HAP-1 (cell line): ENCODE data around the gene RIIAD1.

Experiments
- DNase-seq, 2 experiments: peaks; one replicate each; pipeline ENCODE4 v3.0.0-alpha.2; 2016 to 2020; ENCODE audit warnings: low spot score in 2 of 2
- H3K27me3 ChIP-seq: fragments of 250-450 bp; sonication (Bioruptor Pico); 2 replicates; pipeline ENCODE4 v1.5.1; 2020; ENCODE audit warnings: low read depth, mild to moderate bottlenecking, moderate library complexity
- H3K36me3 ChIP-seq: fragments of 250-450 bp; sonication (Bioruptor Pico); replicated peaks from 2 replicates; pipeline ENCODE4 v1.5.1; 2020; ENCODE audit warnings: mild to moderate bottlenecking
- H3K4me1 ChIP-seq: fragments of 250-450 bp; sonication (Bioruptor Pico); 2 replicates; pipeline ENCODE4 v1.5.1; 2020; ENCODE audit warnings: mild to moderate bottlenecking
- H3K4me3 ChIP-seq: fragments of 250-450 bp; sonication (Bioruptor Pico); 2 replicates; pipeline ENCODE4 v1.5.1; 2020; ENCODE audit warnings: mild to moderate bottlenecking, moderate library complexity
- H3K9me3 ChIP-seq: fragments of 250-450 bp; sonication (Bioruptor Pico); 2 replicates; pipeline ENCODE4 v1.5.1; 2020; ENCODE audit warnings: mild to moderate bottlenecking, moderate library complexity
- in situ Hi-C: fragments of 300-500 bp; cut with MboI; formaldehyde crosslinking; loops from 3 replicates; pipeline ENCODE4 v1.14.3; 2020; ENCODE audit warnings: low sequenced_read_pairs, inconsistent platforms, mixed read lengths

The RIIAD1 gene

GRCh38 chr1:151704246-151704645 is 17.1 kb upstream of the RIIAD1 start:
- Histone ChIP-seq H3K36me3 (peaks cover 7% of the 10 kb centered on the region; the same call in 1 of the 2 replicates), H3K4me3 (no peak overlapping the region), H3K4me1 (no peaks in the 10 kb centered on the region), H3K9me3 (no peaks in the 10 kb centered on the region), H3K27me3 (no peaks in the 10 kb centered on the region)
- DNase-seq, result no peak
- in situ Hi-C loops, result no loop called here

- no peak for DNase-seq
- Histone ChIP-seq H3K9me3 (no peaks in the 10 kb centered on the region), H3K4me1 (no peaks in the 10 kb centered on the region), H3K27me3 (no peaks in the 10 kb centered on the region), H3K36me3 (peaks cover 4% of the 10 kb centered on the region; the same call in 1 of the 2 replicates), H3K4me3 (no peak overlapping the region)
- in situ Hi-C loops, result no loop called here
Observed at GRCh38 chr1:151705146-151705545, 16.2 kb upstream of the RIIAD1 start.

GRCh38 chr1:151705753-151706463 is 15.4 kb upstream of the RIIAD1 start:
- in situ Hi-C loops, result no loop called here
- Histone ChIP-seq H3K27me3 (no peaks in the 10 kb centered on the region), H3K36me3 (peaks cover 4% of the 10 kb centered on the region; the same call in 1 of the 2 replicates), H3K4me1 (no peaks in the 10 kb centered on the region), H3K4me3 (no peak overlapping the region), H3K9me3 (no peaks in the 10 kb centered on the region)
- no peak for DNase-seq

GRCh38 chr1:151706464-151707415 is 14.6 kb upstream of the RIIAD1 start:
- in situ Hi-C loops, result no loop called here
- H3K4me3 ChIP-seq, result no peak overlapping the region
- DNase-seq, result no peak
- no peaks in the 10 kb centered on the region for H3K36me3 ChIP-seq
- no peaks in the 10 kb centered on the region for H3K4me1 ChIP-seq
- no peaks in the 10 kb centered on the region for H3K27me3 ChIP-seq
- no peaks in the 10 kb centered on the region for H3K9me3 ChIP-seq

- H3K27me3 ChIP-seq, result no peaks in the 10 kb centered on the region
- in situ Hi-C loops, result no loop called here
- no peaks in the 10 kb centered on the region for H3K36me3 ChIP-seq
- H3K9me3 ChIP-seq, result no peaks in the 10 kb centered on the region
- DNase-seq, result no peak
- no peaks in the 10 kb centered on the region for H3K4me1 ChIP-seq
- no peak overlapping the region for H3K4me3 ChIP-seq
Observed at GRCh38 chr1:151707541-151708065, 13.7 kb upstream of the RIIAD1 start.

- no peaks in the 10 kb centered on the region for H3K4me1 ChIP-seq
- no peaks in the 10 kb centered on the region for H3K9me3 ChIP-seq
- no peaks in the 10 kb centered on the region for H3K36me3 ChIP-seq
- DNase-seq, result no peak
- in situ Hi-C loops, result no loop called here
- H3K4me3 ChIP-seq, result no peak overlapping the region
- no peaks in the 10 kb centered on the region for H3K27me3 ChIP-seq
Observed at GRCh38 chr1:151708891-151709290, 12.4 kb upstream of the RIIAD1 start.

- no peaks in the 10 kb centered on the region for H3K4me1 ChIP-seq
- no peaks in the 10 kb centered on the region for H3K36me3 ChIP-seq
- H3K4me3 ChIP-seq, result no peak overlapping the region
- peak in 1 of 2 experiments; percentile 62 for DNase-seq
- no peaks in the 10 kb centered on the region for H3K9me3 ChIP-seq
- H3K27me3 ChIP-seq, result no peaks in the 10 kb centered on the region
- in situ Hi-C loops, result no loop called here
Observed at GRCh38 chr1:151710187-151710840, 11.0 kb upstream of the RIIAD1 start.

GRCh38 chr1:151711044-151711800 is 10.1 kb upstream of the RIIAD1 start:
- no peaks in the 10 kb centered on the region for H3K9me3 ChIP-seq
- no peaks in the 10 kb centered on the region for H3K4me1 ChIP-seq
- H3K4me3 ChIP-seq, result no peak overlapping the region
- in situ Hi-C loops, result no loop called here
- H3K36me3 ChIP-seq, result no peaks in the 10 kb centered on the region
- no peaks in the 10 kb centered on the region for H3K27me3 ChIP-seq
- DNase-seq, result no peak

- Histone ChIP-seq H3K9me3 (no peaks in the 10 kb centered on the region), H3K4me1 (0 out of 2 replicates have a peak, but pooled peaks cover 2% of the 10 kb centered on the region), H3K4me3 (no peak overlapping the region), H3K36me3 (no peaks in the 10 kb centered on the region), H3K27me3 (peaks cover under 1% of the 10 kb centered on the region)
- no peak for DNase-seq
- in situ Hi-C loops, result no loop called here
Observed at GRCh38 chr1:151711951-151712350, 9.4 kb upstream of the RIIAD1 start.

- no peak for DNase-seq
- peaks cover 6% of the 10 kb centered on the region for H3K27me3 ChIP-seq
- no peak overlapping the region for H3K4me3 ChIP-seq
- in situ Hi-C loops, result no loop called here
- H3K9me3 ChIP-seq, result no peaks in the 10 kb centered on the region
- 0 out of 2 replicates have a peak, but pooled peaks cover 5% of the 10 kb centered on the region for H3K4me1 ChIP-seq
- H3K36me3 ChIP-seq, result no peaks in the 10 kb centered on the region
Observed at GRCh38 chr1:151713044-151713443, 8.3 kb upstream of the RIIAD1 start.

GRCh38 chr1:151713874-151714273 is 7.4 kb upstream of the RIIAD1 start:
- Histone ChIP-seq H3K9me3 (no peaks in the 10 kb centered on the region), H3K36me3 (no peaks in the 10 kb centered on the region), H3K4me1 (0 out of 2 replicates have a peak, but pooled peaks cover 5% of the 10 kb centered on the region), H3K27me3 (peaks cover 8% of the 10 kb centered on the region), H3K4me3 (no peak overlapping the region)
- DNase-seq, result no peak
- in situ Hi-C loops, result no loop called here

- Histone ChIP-seq H3K4me1 (0 out of 2 replicates have a peak, but pooled peaks cover 5% of the 10 kb centered on the region), H3K9me3 (no peaks in the 10 kb centered on the region), H3K27me3 (peaks cover 15% of the 10 kb centered on the region), H3K36me3 (no peaks in the 10 kb centered on the region), H3K4me3 (no peak overlapping the region)
- in situ Hi-C loops, result no loop called here
- DNase-seq, result no peak
Observed at GRCh38 chr1:151714820-151715725, 6.2 kb upstream of the RIIAD1 start.
